Stimulated activated CD8-positive, alpha-beta memory T cell treated with anti-CD3 and anti-CD28 coated beads, Interleukin-12 subunit alpha, Interleukin-12 subunit beta, amount 100 ng/mL, for 24 hours (primary cell): ENCODE results near the gene MTHFD2.

Source experiments
- DNase-seq: peaks from one replicate; pipeline ENCODE4 v3.0.0-alpha.2; 2020; ENCODE audit errors: extremely low read depth

The MTHFD2 gene

GRCh38 chr2:74262681-74263080, 64.3 kb downstream of the MTHFD2 start:
- no peak for DNase-seq

DNA sequence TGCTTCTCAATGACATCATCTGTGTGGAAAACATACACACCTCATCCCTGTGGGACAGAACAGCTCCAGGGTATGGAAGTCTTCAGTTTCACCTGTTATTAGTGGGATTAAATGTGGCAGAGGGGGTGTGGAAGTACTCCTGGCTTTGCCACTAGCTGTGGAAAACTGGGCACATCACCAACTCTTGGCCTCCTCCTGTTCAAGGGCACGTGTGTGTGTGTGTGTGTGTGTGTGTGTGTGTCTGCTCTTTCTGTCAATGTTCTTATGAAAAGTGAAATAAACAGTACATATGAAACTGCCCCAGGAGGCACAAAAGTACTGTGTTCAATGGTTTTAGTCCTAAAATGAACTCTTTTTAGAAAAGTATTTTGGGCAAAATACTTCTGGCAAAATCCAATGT, 65.9 kb downstream of the MTHFD2 start:
- no peak for DNase-seq

GRCh38 chr2:74267068-74267467, 68.7 kb downstream of the MTHFD2 start:
- no peak for DNase-seq
